HepG2 (cell line): ENCODE measurements around the gene MVB12A. TPM values are rescaled to one million over a fixed set of nuclear protein-coding genes. Genes with fewer than 3 reads are reported as not detected.

Source experiments
- ATAC-seq: fragments of 200-7000 bp; cut with Tn5 transposase; 3 replicates; pipeline ENCODE4 v1.9.1; 2020; ENCODE audit warnings: mild to moderate bottlenecking, moderate library complexity
- BruUV-seq: library from RNA; stranded (reverse); fragments of 400-500 nt; replicated peaks from 2 replicates; lab custom pipeline; 2021; lab: Mats Ljungman, UMichigan
- CTCF ChIA-PET: fragments of 300-600 bp; formaldehyde crosslinking; extraction: SDS; loops from one replicate; lab custom pipeline; 2021; ENCODE audit warnings: low total read pairs, inconsistent platforms, low intra/inter-chr PET ratio; lab: Yijun Ruan, JAX
- POLR2A ChIA-PET: fragments of 350-600 bp; sonication (Branson Sonifier 250); formaldehyde crosslinking; loops from one replicate; lab custom pipeline; 2020; ENCODE audit warnings: antibody characterized with exemption, inconsistent platforms; lab: Yijun Ruan, JAX
- DNase-seq: peaks from one replicate; pipeline ENCODE4 v3.0.0-alpha.2; 2015; ENCODE audit warnings: low spot score
- FAIRE-seq: peaks from 3 replicates; lab custom pipeline; 2011; peaks lifted over from hg19 to GRCh38; lab: Jason Lieb, UNC
- H2AFZ ChIP-seq: one replicate; pipeline ENCODE4 v1.6.1; 2011; ENCODE audit warnings: low read length, inconsistent platforms
- H3K27ac ChIP-seq: fragments of 300-600 bp; 3 replicates; pipeline ENCODE4 v1.8.0; 2011; ENCODE audit warnings: mixed run types, mild to moderate bottlenecking, mixed read lengths, low read length, inconsistent platforms; ENCODE audit not compliant: insufficient read depth; ENCODE audit errors: extremely low read length
- H3K27me3 ChIP-seq, 2 experiments: fragments of 200-600 bp in 1 of 2; 2 replicates in 1 of 2; 3 replicates in 1 of 2; pipeline versions ENCODE4 v1.6.0 to v1.8.0; 2011; ENCODE audit warnings: low read length in 2 of 2, mild to moderate bottlenecking in 2 of 2, moderate library complexity in 2 of 2, inconsistent platforms in 1 of 2; ENCODE audit not compliant: insufficient read depth in 2 of 2, control insufficient read depth in 1 of 2
- H3K36me3 ChIP-seq, 2 experiments: fragments of 200-600 bp in 1 of 2; replicated peaks in 1 of 2; 2 replicates in 1 of 2; 3 replicates in 1 of 2; pipeline versions ENCODE4 v1.5.1 to v1.8.0; 2011; ENCODE audit warnings: low read length in 2 of 2, inconsistent platforms in 1 of 2; ENCODE audit not compliant: insufficient read depth in 2 of 2, control insufficient read depth in 1 of 2
- H3K4me1 ChIP-seq: 2 replicates; pipeline ENCODE4 v1.5.1; 2012; ENCODE audit warnings: low read length, inconsistent platforms; ENCODE audit not compliant: insufficient read depth
- H3K4me2 ChIP-seq: 2 replicates; pipeline ENCODE4 v1.6.0; 2011; ENCODE audit warnings: low read depth, low read length, inconsistent platforms
- H3K4me3 ChIP-seq, 3 experiments: fragments of 200-600 bp in 1 of 3; sonication (generic), shearing (Covaris generic) in 1 of 3; replicated peaks in 1 of 3; 2 replicates each; pipeline ENCODE4 v1.5.1; 2011 to 2016; ENCODE audit warnings: low read length in 3 of 3, inconsistent platforms in 2 of 3, low read depth in 2 of 3, mild to moderate bottlenecking in 2 of 3, control low read depth in 1 of 3, mixed read lengths in 1 of 3; ENCODE audit not compliant: insufficient read depth in 1 of 3
- H3K79me2 ChIP-seq: one replicate; pipeline ENCODE4 v1.6.1; 2011; ENCODE audit warnings: low read length, inconsistent platforms; ENCODE audit not compliant: insufficient read depth
- H3K9ac ChIP-seq: 2 replicates; pipeline ENCODE4 v1.6.0; 2011; ENCODE audit warnings: mild to moderate bottlenecking, low read depth, low read length, inconsistent platforms; ENCODE audit not compliant: insufficient read depth
- H3K9me3 ChIP-seq: 2 replicates; pipeline ENCODE4 v1.5.1; 2012; ENCODE audit warnings: mild to moderate bottlenecking, low read length
- H4K20me1 ChIP-seq: 2 replicates; pipeline ENCODE4 v1.6.0; 2011; ENCODE audit warnings: inconsistent platforms, mild to moderate bottlenecking, low read length, moderate library complexity; ENCODE audit not compliant: insufficient read depth
- BRD4 ChIP-seq: sonication (generic); formaldehyde crosslinking; IDR thresholded peaks from 2 replicates; pipeline ENCODE4 v1.4.0; 2020; ENCODE audit warnings: missing genetic modification reagents
- ERF ChIP-seq: IDR thresholded peaks from 2 replicates; pipeline ENCODE4 v1.6.1; 2018; ENCODE audit warnings: missing biosample characterization, missing genetic modification reagents
- KDM6A ChIP-seq: IDR thresholded peaks from 2 replicates; pipeline ENCODE4 v1.6.1; 2016; ENCODE audit warnings: low read depth
- ZBTB7A ChIP-seq: sonication (generic); formaldehyde crosslinking; IDR thresholded peaks from 2 replicates; pipeline ENCODE4 v1.8.0; 2022; ENCODE audit warnings: mild to moderate bottlenecking, missing genetic modification reagents
- ZNF275 ChIP-seq: sonication (generic); formaldehyde crosslinking; IDR thresholded peaks from 2 replicates; pipeline ENCODE4 v1.8.0; 2022; ENCODE audit warnings: missing genetic modification reagents, mild to moderate bottlenecking, inconsistent platforms, borderline replicate concordance
- ZNF703 ChIP-seq: sonication (generic); formaldehyde crosslinking; IDR thresholded peaks from 2 replicates; pipeline ENCODE4 v1.5.1; 2020; ENCODE audit warnings: missing genetic modification reagents, mild to moderate bottlenecking, moderate library complexity, borderline replicate concordance
- ZNF772 ChIP-seq: sonication (generic); formaldehyde crosslinking; IDR thresholded peaks from 2 replicates; pipeline ENCODE4 v1.5.0; 2020; ENCODE audit warnings: mild to moderate bottlenecking, missing genetic modification reagents
- WGBS: methylation state at CpG from one replicate; pipeline ENCODE4 v1.1.6; 2017; ENCODE audit warnings: low lambda C conversion rate; 5-methylcytosine and 5-hydroxymethylcytosine counted together
- in situ Hi-C: cut with HindIII; loops from 2 replicates; pipeline ENCODE4 v1.10.0; 2017; ENCODE audit warnings: low pct_unique_long_range_greater_than_20kb; ENCODE audit not compliant: extremely low pct_ligation_motif_present
- intact Hi-C: fragments of 100-400 bp; cut with micrococcal nuclease; formaldehyde crosslinking; loops from one replicate; pipeline ENCODE4 v1.10.0; 2022; ENCODE audit not compliant: unreplicated experiment
- polyA plus RNA-seq, 8 experiments: library from polyadenylated mRNA; depleted of rRNA in 3 of 8; stranded (reverse) in 7 of 8; unstranded in 1 of 8; fragments of >200 nt; fragmentation: Illumina TruSeq in 4 of 8; extraction: Trizol in 4 of 8; gene quantifications; 2 replicates each; pipeline versions ENCODE4 v1.2.1 to v1.2.3, GENCODE V29; 2011 to 2016; ENCODE audit warnings: low read depth in 4 of 8, missing spikeins in 1 of 8, mixed read lengths in 1 of 8; ENCODE audit not compliant: insufficient read depth in 1 of 8
- total RNA-seq, 5 experiments: library from RNA; depleted of rRNA; stranded (reverse); fragments of >200 nt; fragmentation: Illumina TruSeq; extraction: Trizol; gene quantifications; 2 replicates each; pipeline ENCODE4 v1.2.3, GENCODE V29; 2016; ENCODE audit warnings: low read depth in 1 of 5
- TF ChIP-seq, protein P1 (sequence below): sonication (generic); formaldehyde crosslinking; IDR thresholded peaks from one replicate; pipeline ENCODE4 v1.5.1; 2020; ENCODE audit warnings: mild to moderate bottlenecking, missing genetic modification reagents; ENCODE audit errors: not compliant biosample characterization
- TF ChIP-seq, protein P2 (sequence below): IDR thresholded peaks from 2 replicates; pipeline ENCODE4 v1.4.0; 2020; ENCODE audit warnings: mild to moderate bottlenecking, missing genetic modification reagents

The MVB12A gene
- total and polyA plus RNA-seq, 2 of the 13 experiments (the other 11 are each of a cell fraction or from before 2014, with no cell fraction given) = 35.7 to 36.1 TPM

- TF ChIP-seq, protein P1, sequence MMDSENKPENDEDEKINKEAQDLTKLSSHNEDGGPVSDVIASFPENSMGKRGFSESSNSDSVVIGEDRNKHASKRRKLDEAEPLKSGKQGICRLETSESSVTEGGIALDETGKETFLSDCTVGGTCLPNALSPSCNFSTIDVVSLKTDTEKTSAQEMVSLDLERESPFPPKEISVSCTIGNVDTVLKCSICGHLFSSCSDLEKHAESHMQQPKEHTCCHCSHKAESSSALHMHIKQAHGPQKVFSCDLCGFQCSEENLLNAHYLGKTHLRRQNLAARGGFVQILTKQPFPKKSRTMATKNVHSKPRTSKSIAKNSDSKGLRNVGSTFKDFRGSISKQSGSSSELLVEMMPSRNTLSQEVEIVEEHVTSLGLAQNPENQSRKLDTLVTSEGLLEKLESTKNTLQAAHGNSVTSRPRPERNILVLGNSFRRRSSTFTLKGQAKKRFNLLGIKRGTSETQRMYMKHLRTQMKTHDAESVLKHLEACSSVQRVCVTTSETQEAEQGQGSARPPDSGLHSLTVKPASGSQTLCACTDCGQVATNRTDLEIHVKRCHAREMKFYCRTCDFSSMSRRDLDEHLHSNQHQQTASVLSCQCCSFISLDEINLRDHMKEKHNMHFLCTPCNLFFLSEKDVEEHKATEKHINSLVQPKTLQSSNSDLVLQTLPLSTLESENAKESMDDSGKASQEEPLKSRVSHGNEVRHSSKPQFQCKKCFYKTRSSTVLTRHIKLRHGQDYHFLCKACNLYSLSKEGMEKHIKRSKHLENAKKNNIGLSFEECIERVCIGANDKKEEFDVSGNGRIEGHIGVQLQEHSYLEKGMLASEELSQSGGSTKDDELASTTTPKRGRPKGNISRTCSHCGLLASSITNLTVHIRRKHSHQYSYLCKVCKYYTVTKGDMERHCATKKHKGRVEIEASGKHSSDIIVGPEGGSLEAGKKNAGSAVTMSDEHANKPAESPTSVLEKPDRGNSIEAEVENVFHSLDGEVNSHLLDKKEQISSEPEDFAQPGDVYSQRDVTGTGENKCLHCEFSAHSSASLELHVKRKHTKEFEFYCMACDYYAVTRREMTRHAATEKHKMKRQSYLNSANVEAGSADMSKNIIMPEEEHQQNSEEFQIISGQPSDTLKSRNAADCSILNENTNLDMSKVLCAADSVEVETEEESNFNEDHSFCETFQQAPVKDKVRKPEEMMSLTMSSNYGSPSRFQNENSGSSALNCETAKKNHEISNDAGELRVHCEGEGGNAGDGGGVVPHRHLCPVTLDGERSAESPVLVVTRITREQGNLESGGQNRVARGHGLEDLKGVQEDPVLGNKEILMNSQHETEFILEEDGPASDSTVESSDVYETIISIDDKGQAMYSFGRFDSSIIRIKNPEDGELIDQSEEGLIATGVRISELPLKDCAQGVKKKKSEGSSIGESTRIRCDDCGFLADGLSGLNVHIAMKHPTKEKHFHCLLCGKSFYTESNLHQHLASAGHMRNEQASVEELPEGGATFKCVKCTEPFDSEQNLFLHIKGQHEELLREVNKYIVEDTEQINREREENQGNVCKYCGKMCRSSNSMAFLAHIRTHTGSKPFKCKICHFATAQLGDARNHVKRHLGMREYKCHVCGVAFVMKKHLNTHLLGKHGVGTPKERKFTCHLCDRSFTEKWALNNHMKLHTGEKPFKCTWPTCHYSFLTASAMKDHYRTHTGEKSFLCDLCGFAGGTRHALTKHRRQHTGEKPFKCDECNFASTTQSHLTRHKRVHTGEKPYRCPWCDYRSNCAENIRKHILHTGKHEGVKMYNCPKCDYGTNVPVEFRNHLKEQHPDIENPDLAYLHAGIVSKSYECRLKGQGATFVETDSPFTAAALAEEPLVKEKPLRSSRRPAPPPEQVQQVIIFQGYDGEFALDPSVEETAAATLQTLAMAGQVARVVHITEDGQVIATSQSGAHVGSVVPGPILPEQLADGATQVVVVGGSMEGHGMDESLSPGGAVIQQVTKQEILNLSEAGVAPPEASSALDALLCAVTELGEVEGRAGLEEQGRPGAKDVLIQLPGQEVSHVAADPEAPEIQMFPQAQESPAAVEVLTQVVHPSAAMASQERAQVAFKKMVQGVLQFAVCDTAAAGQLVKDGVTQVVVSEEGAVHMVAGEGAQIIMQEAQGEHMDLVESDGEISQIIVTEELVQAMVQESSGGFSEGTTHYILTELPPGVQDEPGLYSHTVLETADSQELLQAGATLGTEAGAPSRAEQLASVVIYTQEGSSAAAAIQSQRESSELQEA (CRISPR knock-in tag) = no peak
- TF ChIP-seq BRD4 (no peak), ZBTB7A (CRISPR knock-in tag) (peak; percentile 74; the same call in 1 of the 2 replicates)
Observed at GRCh38 chr19:17379221-17379631, 40.6 kb upstream of the MVB12A start (continued).

- Histone ChIP-seq H3K4me2 (no peak overlapping the region), H3K27ac (no peak overlapping the region), H3K9me3 (no peaks in the 10 kb centered on the region), H3K4me1 (peaks cover 24% of the 10 kb centered on the region), H3K79me2 (no peaks in the 10 kb centered on the region), H2AFZ (no peak overlapping the region), H4K20me1 (no peaks in the 10 kb centered on the region), H3K27me3 (peaks cover 0 to 8% of the 10 kb centered on the region in 2 experiments; a peak in 3 of 5 replicates), H3K9ac (no peak overlapping the region), H3K4me3 (no peak overlapping the region), H3K36me3 (no peaks in the 10 kb centered on the region)
- 39% methylated on average over 5 of the region's 5 CpGs for WGBS
- CTCF ChIA-PET = no interaction called here
- POLR2A ChIA-PET = no interaction called here
- no peak for ATAC-seq
- intact Hi-C loops = no loop called here
- FAIRE-seq = no peak
- BruUV-seq = no TSS peak
- DNase-seq = no peak
- in situ Hi-C loops = no loop called here
- TF ChIP-seq ZNF275 (CRISPR knock-in tag) (no peak), ZNF772 (no peak), ZNF703 (no peak), ERF (CRISPR knock-in tag) (no peak), KDM6A (CRISPR knock-in tag) (no peak)
- TF ChIP-seq, protein P2, sequence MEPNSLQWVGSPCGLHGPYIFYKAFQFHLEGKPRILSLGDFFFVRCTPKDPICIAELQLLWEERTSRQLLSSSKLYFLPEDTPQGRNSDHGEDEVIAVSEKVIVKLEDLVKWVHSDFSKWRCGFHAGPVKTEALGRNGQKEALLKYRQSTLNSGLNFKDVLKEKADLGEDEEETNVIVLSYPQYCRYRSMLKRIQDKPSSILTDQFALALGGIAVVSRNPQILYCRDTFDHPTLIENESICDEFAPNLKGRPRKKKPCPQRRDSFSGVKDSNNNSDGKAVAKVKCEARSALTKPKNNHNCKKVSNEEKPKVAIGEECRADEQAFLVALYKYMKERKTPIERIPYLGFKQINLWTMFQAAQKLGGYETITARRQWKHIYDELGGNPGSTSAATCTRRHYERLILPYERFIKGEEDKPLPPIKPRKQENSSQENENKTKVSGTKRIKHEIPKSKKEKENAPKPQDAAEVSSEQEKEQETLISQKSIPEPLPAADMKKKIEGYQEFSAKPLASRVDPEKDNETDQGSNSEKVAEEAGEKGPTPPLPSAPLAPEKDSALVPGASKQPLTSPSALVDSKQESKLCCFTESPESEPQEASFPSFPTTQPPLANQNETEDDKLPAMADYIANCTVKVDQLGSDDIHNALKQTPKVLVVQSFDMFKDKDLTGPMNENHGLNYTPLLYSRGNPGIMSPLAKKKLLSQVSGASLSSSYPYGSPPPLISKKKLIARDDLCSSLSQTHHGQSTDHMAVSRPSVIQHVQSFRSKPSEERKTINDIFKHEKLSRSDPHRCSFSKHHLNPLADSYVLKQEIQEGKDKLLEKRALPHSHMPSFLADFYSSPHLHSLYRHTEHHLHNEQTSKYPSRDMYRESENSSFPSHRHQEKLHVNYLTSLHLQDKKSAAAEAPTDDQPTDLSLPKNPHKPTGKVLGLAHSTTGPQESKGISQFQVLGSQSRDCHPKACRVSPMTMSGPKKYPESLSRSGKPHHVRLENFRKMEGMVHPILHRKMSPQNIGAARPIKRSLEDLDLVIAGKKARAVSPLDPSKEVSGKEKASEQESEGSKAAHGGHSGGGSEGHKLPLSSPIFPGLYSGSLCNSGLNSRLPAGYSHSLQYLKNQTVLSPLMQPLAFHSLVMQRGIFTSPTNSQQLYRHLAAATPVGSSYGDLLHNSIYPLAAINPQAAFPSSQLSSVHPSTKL (CRISPR knock-in tag) = no peak
Observed at GRCh38 chr19:17380426-17381138, 39.3 kb upstream of the MVB12A start.
